ENCODE results near the gene DNAJC7.

- no peak for TF ChIP-seq CTCF (IDR thresholded peaks at IDR 0.05)
- TF ChIP-seq POLR2A (IDR thresholded peaks at IDR 0.05) = no peak
These were observed 30.6 kb downstream of the DNAJC7 start for GRCh38 chr17:41986634-41987033.
